Mammary epithelial cell (primary cell): ENCODE data around the gene GCHFR.

ENCODE experiments used
- CTCF ChIP-seq, 2 donors: IDR thresholded peaks in 1 of 2; conservative IDR thresholded peaks in 1 of 2; 2 replicates each; pipeline ENCODE4 v1.5.1; 2011 to 2012; ENCODE audit warnings: inconsistent platforms in 2 of 2, low read length in 2 of 2, mild to moderate bottlenecking in 2 of 2, control low read depth in 1 of 2, low read depth in 1 of 2; ENCODE audit not compliant: insufficient read depth in 1 of 2; ENCODE audit errors: extremely low read depth in 1 of 2
- EZH2 ChIP-seq: IDR thresholded peaks from 2 replicates; pipeline ENCODE4 v1.6.1; 2012; ENCODE audit warnings: low read length, inconsistent platforms, borderline replicate concordance

- no peak for TF ChIP-seq CTCF (conservative IDR thresholded peaks at IDR 0.05 in 1 of 2, IDR thresholded peaks at IDR 0.05 in 1 of 2; ENCODE audit: extremely low read depth in 1 of 2, insufficient read depth in 1 of 2, low read depth in 1 of 2, low read length in 2 of 2)
- TF ChIP-seq EZH2, result no peak
These were observed 4.8 kb downstream of the GCHFR start for GRCh38 chr15:40768521-40769273.
